ENCODE data around the gene TBX2.
A peak's percentile ranks its signal among the peaks of the same experiment; 100 is the strongest.

The TBX2 gene

DNA sequence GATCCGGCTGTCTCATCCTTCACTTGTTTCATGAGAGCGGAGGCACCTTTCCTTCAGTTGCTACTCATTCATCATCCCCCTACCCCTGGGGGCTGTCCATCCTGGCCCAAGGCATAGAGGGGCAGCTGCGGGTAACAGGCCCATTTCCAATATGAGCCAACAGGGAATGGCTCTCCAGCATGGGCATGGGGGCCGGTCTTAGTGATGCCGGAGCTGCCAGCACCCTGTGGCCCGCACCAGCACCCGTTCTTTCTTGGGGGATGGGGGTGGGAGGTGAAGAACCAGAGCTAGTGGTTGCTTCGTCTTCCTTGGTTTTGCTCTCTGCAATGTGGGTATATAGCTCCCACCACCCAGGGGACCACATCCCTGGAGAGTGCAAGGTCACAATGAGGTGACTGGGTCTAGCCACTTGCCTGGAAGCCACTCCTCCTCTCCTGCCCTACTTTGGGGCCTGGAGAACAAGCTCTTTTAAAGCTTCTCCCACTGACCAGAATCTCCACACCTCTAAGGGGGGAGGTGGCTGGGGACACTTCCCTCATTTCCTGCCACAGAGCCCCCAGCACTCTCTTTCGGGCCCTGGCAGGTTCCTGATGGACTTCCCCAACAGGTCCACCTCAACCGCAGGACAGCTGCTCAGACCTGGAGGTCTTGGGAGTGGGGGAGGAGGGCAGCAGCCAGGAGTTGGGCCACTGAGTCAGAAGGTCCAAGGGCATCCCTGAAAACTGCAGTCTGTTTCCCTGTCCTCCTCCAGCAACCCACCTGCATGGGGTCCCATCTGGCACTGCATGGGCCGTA lies 11.9 kb upstream of the TBX2 start:
- TF ChIP-seq EZH2 (IDR thresholded peaks at IDR 0.05; ENCODE audit: borderline replicate concordance, low read length): no peak
- TF ChIP-seq, protein P1, sequence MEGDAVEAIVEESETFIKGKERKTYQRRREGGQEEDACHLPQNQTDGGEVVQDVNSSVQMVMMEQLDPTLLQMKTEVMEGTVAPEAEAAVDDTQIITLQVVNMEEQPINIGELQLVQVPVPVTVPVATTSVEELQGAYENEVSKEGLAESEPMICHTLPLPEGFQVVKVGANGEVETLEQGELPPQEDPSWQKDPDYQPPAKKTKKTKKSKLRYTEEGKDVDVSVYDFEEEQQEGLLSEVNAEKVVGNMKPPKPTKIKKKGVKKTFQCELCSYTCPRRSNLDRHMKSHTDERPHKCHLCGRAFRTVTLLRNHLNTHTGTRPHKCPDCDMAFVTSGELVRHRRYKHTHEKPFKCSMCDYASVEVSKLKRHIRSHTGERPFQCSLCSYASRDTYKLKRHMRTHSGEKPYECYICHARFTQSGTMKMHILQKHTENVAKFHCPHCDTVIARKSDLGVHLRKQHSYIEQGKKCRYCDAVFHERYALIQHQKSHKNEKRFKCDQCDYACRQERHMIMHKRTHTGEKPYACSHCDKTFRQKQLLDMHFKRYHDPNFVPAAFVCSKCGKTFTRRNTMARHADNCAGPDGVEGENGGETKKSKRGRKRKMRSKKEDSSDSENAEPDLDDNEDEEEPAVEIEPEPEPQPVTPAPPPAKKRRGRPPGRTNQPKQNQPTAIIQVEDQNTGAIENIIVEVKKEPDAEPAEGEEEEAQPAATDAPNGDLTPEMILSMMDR (IDR thresholded peaks at IDR 0.05; ENCODE audit: low read length): no peak
- no peaks in the 10 kb centered on the region for H3K4me1 ChIP-seq (ENCODE audit: insufficient read depth, low read length, severe bottlenecking)
- no peaks in the 10 kb centered on the region for H4K20me1 ChIP-seq (ENCODE audit: insufficient read depth, low read length)
- H3K27ac ChIP-seq (ENCODE audit: low read depth, low read length, poor library complexity, severe bottlenecking): no peak overlapping the region
- H3K36me3 ChIP-seq (ENCODE audit: insufficient read depth, low read length): no peaks in the 10 kb centered on the region
- H3K9ac ChIP-seq (ENCODE audit: low read length): no peak overlapping the region
- no peaks in the 10 kb centered on the region for H3K79me2 ChIP-seq (ENCODE audit: insufficient read depth, low read length)
- no peak overlapping the region for H3K4me3 ChIP-seq (ENCODE audit: low read depth, low read length, poor library complexity, severe bottlenecking)
- no peaks in the 10 kb centered on the region for H3F3A ChIP-seq (ENCODE audit: insufficient read depth, low read length)
- H3K4me2 ChIP-seq (ENCODE audit: low read length): no peak overlapping the region
- H3K27me3 ChIP-seq (ENCODE audit: insufficient read depth, low read length): no peaks in the 10 kb centered on the region
- no peaks in the 10 kb centered on the region for H3K9me3 ChIP-seq (ENCODE audit: low read length)
- H3K9me2 ChIP-seq (ENCODE audit: low read depth, low read length): no peaks in the 10 kb centered on the region
- no peak overlapping the region for H2AFZ ChIP-seq (ENCODE audit: low read length)

DNA sequence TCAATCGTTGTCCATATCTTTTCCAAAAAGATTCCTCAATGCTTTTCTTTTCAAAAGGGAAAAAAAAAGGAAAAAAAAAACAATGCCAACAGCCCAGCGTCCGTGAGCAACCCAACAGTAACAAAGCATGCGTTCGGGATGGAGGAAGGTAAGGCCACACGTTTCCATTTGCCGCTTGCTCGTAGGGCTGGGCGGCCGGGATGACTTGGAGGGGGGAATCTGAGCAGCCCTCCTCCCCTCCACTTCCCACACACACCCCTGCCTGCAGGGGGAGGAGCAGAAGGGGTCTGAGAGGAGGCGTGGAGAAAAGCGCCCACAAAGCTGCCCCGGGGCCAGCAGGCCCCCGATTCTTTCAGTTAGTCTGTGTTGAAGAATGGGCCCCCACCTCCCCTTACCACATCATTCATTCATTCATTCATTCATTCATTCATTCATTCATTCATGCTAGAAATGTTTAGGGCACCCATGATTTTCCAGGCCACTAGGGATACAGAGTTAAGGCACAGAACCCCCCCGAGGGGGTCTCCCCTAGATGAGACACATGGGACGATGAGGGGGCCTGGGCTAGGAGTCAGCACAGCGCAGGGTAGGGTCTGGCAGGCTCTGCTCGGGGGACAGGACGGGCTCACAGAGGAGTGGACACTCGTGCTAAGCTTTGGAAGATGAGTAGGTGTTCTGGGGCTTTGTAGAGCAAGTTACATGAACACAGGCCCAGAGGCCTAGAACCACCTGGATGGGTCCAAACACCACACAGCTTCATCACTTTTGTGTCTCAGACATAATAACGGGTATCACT lies 10.9 kb upstream of the TBX2 start:
- TF ChIP-seq, protein P1 (IDR thresholded peaks at IDR 0.05; ENCODE audit: low read length): no peak
- Histone ChIP-seq H3K27ac (ENCODE audit: low read depth, low read length, poor library complexity, severe bottlenecking) (no peak overlapping the region), H3F3A (ENCODE audit: insufficient read depth, low read length) (no peaks in the 10 kb centered on the region), H3K9me2 (ENCODE audit: low read depth, low read length) (no peaks in the 10 kb centered on the region), H2AFZ (ENCODE audit: low read length) (no peak overlapping the region), H3K27me3 (ENCODE audit: insufficient read depth, low read length) (no peaks in the 10 kb centered on the region), H4K20me1 (ENCODE audit: insufficient read depth, low read length) (no peaks in the 10 kb centered on the region), H3K36me3 (ENCODE audit: insufficient read depth, low read length) (no peaks in the 10 kb centered on the region), H3K79me2 (ENCODE audit: insufficient read depth, low read length) (no peaks in the 10 kb centered on the region), H3K4me1 (ENCODE audit: insufficient read depth, low read length, severe bottlenecking) (no peaks in the 10 kb centered on the region), H3K9ac (ENCODE audit: low read length) (no peak overlapping the region), H3K9me3 (ENCODE audit: low read length) (no peaks in the 10 kb centered on the region), H3K4me2 (ENCODE audit: low read length) (no peak overlapping the region), H3K4me3 (ENCODE audit: low read depth, low read length, poor library complexity, severe bottlenecking) (no peak overlapping the region)

DNA sequence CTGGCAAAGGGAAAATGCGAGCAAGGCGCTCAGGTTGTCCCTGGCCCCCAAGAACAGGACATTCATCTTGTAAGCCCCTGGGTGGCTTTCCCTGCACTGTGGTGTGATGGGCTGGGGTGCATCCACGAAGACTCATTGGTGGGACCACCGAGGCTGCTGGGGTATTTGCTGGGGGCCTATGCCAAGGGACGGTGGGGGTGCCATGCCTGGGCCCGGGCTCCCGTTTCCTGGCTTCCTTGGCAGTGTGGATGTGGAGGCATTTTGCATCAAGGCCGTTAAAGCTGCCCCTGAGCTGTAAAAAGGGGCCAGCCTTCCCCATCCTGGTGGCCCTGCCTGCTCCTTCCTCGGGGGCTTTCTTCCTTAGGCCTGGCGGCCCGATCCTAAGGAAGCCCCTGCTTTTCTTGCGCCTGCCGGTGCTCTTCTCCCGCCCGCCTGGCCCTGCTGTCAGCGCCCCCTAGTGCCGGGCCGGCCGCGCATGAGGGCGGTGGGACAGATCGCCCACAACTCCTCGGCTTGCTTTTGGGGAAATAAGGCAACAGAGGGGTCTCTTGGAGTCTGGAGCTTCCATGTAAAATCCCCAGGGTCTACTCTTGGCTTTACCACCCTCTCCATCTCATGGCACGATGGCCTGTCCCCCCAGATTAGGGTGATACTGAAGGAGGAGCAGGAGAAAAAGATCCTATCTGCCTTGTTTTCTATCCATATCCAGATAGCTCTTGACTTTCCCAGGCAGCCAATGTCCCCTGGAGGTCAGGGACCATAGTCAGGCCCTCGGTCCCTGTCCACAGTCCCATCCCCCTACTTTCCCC lies 9.8 kb upstream of the TBX2 start:
- Histone ChIP-seq H3K4me1 (ENCODE audit: insufficient read depth, low read length, severe bottlenecking) (no peaks in the 10 kb centered on the region), H3F3A (ENCODE audit: insufficient read depth, low read length) (no peaks in the 10 kb centered on the region), H3K9me3 (ENCODE audit: low read length) (no peaks in the 10 kb centered on the region), H2AFZ (ENCODE audit: low read length) (no peak overlapping the region), H3K9ac (ENCODE audit: low read length) (no peak overlapping the region), H3K27me3 (ENCODE audit: insufficient read depth, low read length) (no peaks in the 10 kb centered on the region), H3K9me2 (ENCODE audit: low read depth, low read length) (no peaks in the 10 kb centered on the region), H3K27ac (ENCODE audit: low read depth, low read length, poor library complexity, severe bottlenecking) (no peak overlapping the region), H3K4me2 (ENCODE audit: low read length) (no peak overlapping the region; the same call in 1 of the 2 replicates), H4K20me1 (ENCODE audit: insufficient read depth, low read length) (no peaks in the 10 kb centered on the region), H3K79me2 (ENCODE audit: insufficient read depth, low read length) (no peaks in the 10 kb centered on the region), H3K36me3 (ENCODE audit: insufficient read depth, low read length) (no peaks in the 10 kb centered on the region), H3K4me3 (ENCODE audit: low read depth, low read length, poor library complexity, severe bottlenecking) (no peak overlapping the region)
- TF ChIP-seq, protein P1 (IDR thresholded peaks at IDR 0.05; ENCODE audit: low read length): peak; percentile 95
- TF ChIP-seq EZH2 (IDR thresholded peaks at IDR 0.05; ENCODE audit: borderline replicate concordance, low read length): no peak

Data from OCI-LY1 (cell line).